VCaP (cell line): ENCODE data around the gene SMG1.

Experiments used
- H3K27ac ChIP-seq: fragments of 450-650 bp; 2 replicates; pipeline ENCODE4 v1.5.1; 2017
- CTCF ChIP-seq: fragments of 450-650 bp; conservative IDR thresholded peaks from 2 replicates; pipeline ENCODE4 v1.5.1; 2017; ENCODE audit warnings: mild to moderate bottlenecking, moderate library complexity

SMG1 gene

GRCh38 chr16:18836702-18837101 lies 89.5 kb downstream of the SMG1 start:
- TF ChIP-seq CTCF: no peak
- no peak overlapping the region for H3K27ac ChIP-seq

GRCh38 chr16:18834864-18835263 lies 91.3 kb downstream of the SMG1 start:
- no peak overlapping the region; the same call in 1 of the 2 replicates for H3K27ac ChIP-seq
- no peak for TF ChIP-seq CTCF

GRCh38 chr16:18833707-18834505 lies 92.3 kb downstream of the SMG1 start:
- TF ChIP-seq CTCF: peak; percentile 30
- H3K27ac ChIP-seq: no peak overlapping the region; the same call in 1 of the 2 replicates

- no peak for TF ChIP-seq CTCF
- H3K27ac ChIP-seq: no peak overlapping the region
Measured at GRCh38 chr16:18832613-18833012, 93.6 kb downstream of the SMG1 start.

GRCh38 chr16:18832006-18832405 lies 94.2 kb downstream of the SMG1 start:
- no peak overlapping the region for H3K27ac ChIP-seq
- no peak for TF ChIP-seq CTCF

- no peak for TF ChIP-seq CTCF
- no peak overlapping the region for H3K27ac ChIP-seq
Measured at GRCh38 chr16:18829251-18829650, 97.0 kb downstream of the SMG1 start.

GRCh38 chr16:18827890-18828289 lies 98.3 kb downstream of the SMG1 start:
- no peak overlapping the region for H3K27ac ChIP-seq
- no peak for TF ChIP-seq CTCF
